ENCODE measurements around the gene DYNLT1. TPM values are rescaled to one million over a fixed set of nuclear protein-coding genes. Genes with fewer than 3 reads are reported as not detected.

The DYNLT1 gene
- polyA plus RNA-seq, 4 donors = 114 to 451 (median 307) TPM

- no peaks in the 10 kb centered on the region for H3K9me3 ChIP-seq (ENCODE audit: control insufficient read depth in 2 of 2, insufficient read depth in 1 of 2, low read depth in 1 of 2, low read length in 1 of 2)
- H3K27me3 ChIP-seq (ENCODE audit: control insufficient read depth in 3 of 3, insufficient read depth in 3 of 3, low read length in 3 of 3) = no peaks in the 10 kb centered on the region
- H3K4me1 ChIP-seq (ENCODE audit: control insufficient read depth in 3 of 3, insufficient read depth in 2 of 3, low read depth in 1 of 3, low read length in 2 of 3) = peaks cover 0 to 13% (median 4%) of the 10 kb centered on the region in 3 donors
- DNase-seq (no peak), FAIRE-seq (no peak)
- H3K27ac ChIP-seq (ENCODE audit: low read depth in 1 of 3, low read length in 2 of 3) = no peak overlapping the region
- 73 to 85% (median 78%) methylated on average over 6 of the region's 6 CpGs for whole genome bisulfite sequencing, 3 donors
- H3K36me3 ChIP-seq (ENCODE audit: control insufficient read depth in 3 of 3, insufficient read depth in 2 of 3, low read depth in 1 of 3, low read length in 3 of 3) = peaks cover 2 to 87% (median 23%) of the 10 kb centered on the region in 3 donors
- no peak overlapping the region for H3K4me3 ChIP-seq (ENCODE audit: low read depth in 1 of 3, low read length in 3 of 3)
Measured at GRCh38 chr6:158626360-158627167, 18.0 kb downstream of the DYNLT1 start.

DNA sequence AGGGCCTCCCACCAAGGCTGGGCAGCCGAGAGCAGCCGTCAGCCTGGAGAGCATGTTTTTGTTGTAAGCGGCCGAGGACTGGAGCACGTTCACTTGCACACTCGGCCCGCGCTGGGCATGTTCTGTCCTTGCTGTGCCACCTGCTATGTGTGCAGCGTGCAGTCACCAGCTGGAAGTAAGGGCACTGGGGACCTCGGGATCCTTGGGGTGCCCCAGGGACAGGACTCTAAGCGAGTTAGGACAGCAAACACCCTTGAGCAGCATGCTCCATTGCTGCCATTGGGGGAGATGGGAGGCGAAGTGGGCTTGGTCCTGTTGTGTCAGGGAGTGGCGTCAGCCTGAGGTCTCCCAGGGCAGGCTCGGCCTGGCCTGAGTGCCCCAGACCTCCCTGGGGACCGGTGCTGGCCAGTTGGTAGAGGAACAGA lies 18.6 kb downstream of the DYNLT1 start:
- H3K27me3 ChIP-seq (ENCODE audit: control insufficient read depth in 3 of 3, insufficient read depth in 3 of 3, low read length in 3 of 3) = no peaks in the 10 kb centered on the region
- FAIRE-seq (no peak), DNase-seq (no peak)
- peaks cover 0 to 6% (median 3%) of the 10 kb centered on the region in 3 donors for H3K4me1 ChIP-seq (ENCODE audit: control insufficient read depth in 3 of 3, insufficient read depth in 2 of 3, low read depth in 1 of 3, low read length in 2 of 3)
- no peak overlapping the region for H3K4me3 ChIP-seq (ENCODE audit: low read depth in 1 of 3, low read length in 3 of 3)
- H3K27ac ChIP-seq (ENCODE audit: low read depth in 1 of 3, low read length in 2 of 3) = no peak overlapping the region
- 90 to 96% (median 94%) methylated on average over 15 of the region's 15 CpGs for WGBS, 3 donors
- H3K9me3 ChIP-seq (ENCODE audit: control insufficient read depth in 2 of 2, insufficient read depth in 1 of 2, low read depth in 1 of 2, low read length in 1 of 2) = no peaks in the 10 kb centered on the region
- peaks cover 3 to 87% (median 27%) of the 10 kb centered on the region in 3 donors for H3K36me3 ChIP-seq (ENCODE audit: control insufficient read depth in 3 of 3, insufficient read depth in 2 of 3, low read depth in 1 of 3, low read length in 3 of 3)

DNA sequence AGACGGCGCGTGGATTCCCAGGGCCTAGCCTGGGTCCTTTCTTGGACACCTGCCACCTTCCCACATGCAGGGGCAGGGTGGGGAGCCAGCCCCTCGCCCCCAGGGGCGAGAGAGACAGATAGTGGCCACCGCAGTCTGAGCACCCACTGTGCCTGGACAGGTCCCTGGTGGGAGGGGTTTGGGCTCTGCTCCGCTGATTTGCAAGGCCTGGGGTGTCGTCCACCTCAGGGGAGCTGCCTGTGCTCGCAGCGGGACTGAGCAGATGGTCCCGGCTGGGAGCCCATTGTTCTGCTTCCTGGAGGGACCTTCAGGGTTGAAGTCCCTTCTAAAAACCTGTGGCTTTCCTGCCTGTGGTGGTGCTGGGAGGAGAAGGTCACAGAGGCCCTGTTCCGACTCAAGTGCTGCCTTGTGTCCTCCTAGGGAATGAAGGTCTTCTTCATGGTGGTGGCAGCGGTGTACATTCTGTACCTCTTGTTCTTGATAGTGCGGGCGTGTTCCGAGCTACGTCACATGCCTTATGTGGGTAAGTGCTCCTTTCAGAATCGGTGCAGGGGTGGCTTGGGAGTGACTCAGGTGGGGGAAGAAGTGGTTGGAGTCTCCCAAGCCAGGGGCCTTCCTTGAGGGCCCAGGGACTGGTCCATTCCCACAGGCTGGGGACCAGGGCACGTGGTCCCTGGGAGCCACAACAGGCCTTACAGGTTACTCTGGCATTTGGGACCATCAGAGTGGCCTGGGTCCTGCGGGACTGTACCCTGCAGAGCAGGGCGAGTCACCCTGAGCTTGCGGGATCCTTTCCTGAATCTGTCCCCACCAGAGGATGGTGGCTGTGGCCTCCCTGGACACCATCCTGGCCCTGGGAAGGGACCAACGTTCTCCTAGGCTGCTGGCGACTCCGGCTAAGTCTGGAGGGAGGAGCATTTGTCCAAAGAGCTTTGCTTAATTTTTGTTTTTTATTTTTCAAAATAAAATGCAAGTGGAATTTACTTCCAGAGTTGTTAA lies 19.6 kb downstream of the DYNLT1 start:
- Histone ChIP-seq H3K4me1 (ENCODE audit: control insufficient read depth in 3 of 3, insufficient read depth in 2 of 3, low read depth in 1 of 3, low read length in 2 of 3) (no peaks in the 10 kb centered on the region), H3K27ac (ENCODE audit: low read depth in 1 of 3, low read length in 2 of 3) (no peak overlapping the region), H3K36me3 (ENCODE audit: control insufficient read depth in 3 of 3, insufficient read depth in 2 of 3, low read depth in 1 of 3, low read length in 3 of 3) (peaks cover 3 to 89% (median 32%) of the 10 kb centered on the region in 3 donors), H3K27me3 (ENCODE audit: control insufficient read depth in 3 of 3, insufficient read depth in 3 of 3, low read length in 3 of 3) (no peaks in the 10 kb centered on the region), H3K4me3 (ENCODE audit: low read depth in 1 of 3, low read length in 3 of 3) (no peak overlapping the region), H3K9me3 (ENCODE audit: control insufficient read depth in 2 of 2, insufficient read depth in 1 of 2, low read depth in 1 of 2, low read length in 1 of 2) (peaks cover 0 to under 1% of the 10 kb centered on the region in 2 donors)
- no peak for DNase-seq
- no peak for FAIRE-seq
- 93 to 94% (median 94%) methylated on average over 25 of the region's 25 CpGs for WGBS, 3 donors

DNA sequence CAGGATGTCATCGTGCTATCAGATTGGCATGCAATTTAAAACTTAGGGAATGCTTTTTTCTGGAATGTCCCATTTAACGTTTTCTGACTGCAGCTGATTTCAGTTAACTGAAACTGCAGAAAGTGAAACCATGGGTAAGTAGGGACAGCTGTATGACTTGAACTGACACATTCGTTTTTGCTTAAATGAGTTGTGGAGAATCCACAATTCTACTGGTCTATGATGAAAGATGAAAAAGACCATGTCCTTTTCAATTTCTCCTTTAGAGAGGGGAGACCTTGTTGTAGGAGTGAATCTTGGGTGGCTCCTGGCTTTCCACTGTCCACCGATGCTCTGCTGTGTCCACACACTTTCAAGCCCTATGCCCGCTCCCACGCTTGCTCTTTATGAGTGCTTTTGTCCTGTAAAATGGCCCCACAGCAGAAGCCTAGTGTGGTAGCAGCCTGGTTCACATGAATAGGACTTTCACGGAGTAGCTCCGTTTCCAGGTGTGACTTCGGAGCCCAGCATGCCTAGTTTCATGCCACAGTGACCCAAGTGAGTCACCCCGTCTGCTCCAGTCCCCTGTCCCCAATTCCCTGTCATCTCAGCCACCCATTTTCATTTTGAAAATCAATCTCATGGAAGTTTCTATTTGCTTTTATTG lies 21.9 kb downstream of the DYNLT1 start:
- peaks cover 0 to 2% of the 10 kb centered on the region in 2 donors for H3K9me3 ChIP-seq (ENCODE audit: control insufficient read depth in 2 of 2, insufficient read depth in 1 of 2, low read depth in 1 of 2, low read length in 1 of 2)
- no peaks in the 10 kb centered on the region for H3K27me3 ChIP-seq (ENCODE audit: control insufficient read depth in 3 of 3, insufficient read depth in 3 of 3, low read length in 3 of 3)
- FAIRE-seq (no peak), DNase-seq (no peak)
- H3K4me3 ChIP-seq (ENCODE audit: low read depth in 1 of 3, low read length in 3 of 3) = no peak overlapping the region
- H3K4me1 ChIP-seq (ENCODE audit: control insufficient read depth in 3 of 3, insufficient read depth in 2 of 3, low read depth in 1 of 3, low read length in 2 of 3) = no peaks in the 10 kb centered on the region
- H3K27ac ChIP-seq (ENCODE audit: low read depth in 1 of 3, low read length in 2 of 3) = no peak overlapping the region
- H3K36me3 ChIP-seq (ENCODE audit: control insufficient read depth in 3 of 3, insufficient read depth in 2 of 3, low read depth in 1 of 3, low read length in 3 of 3) = peaks cover 3 to 74% (median 29%) of the 10 kb centered on the region in 3 donors
- WGBS, 3 donors = 76 to 87% (median 82%) methylated on average over 10 of the region's 10 CpGs

DNA sequence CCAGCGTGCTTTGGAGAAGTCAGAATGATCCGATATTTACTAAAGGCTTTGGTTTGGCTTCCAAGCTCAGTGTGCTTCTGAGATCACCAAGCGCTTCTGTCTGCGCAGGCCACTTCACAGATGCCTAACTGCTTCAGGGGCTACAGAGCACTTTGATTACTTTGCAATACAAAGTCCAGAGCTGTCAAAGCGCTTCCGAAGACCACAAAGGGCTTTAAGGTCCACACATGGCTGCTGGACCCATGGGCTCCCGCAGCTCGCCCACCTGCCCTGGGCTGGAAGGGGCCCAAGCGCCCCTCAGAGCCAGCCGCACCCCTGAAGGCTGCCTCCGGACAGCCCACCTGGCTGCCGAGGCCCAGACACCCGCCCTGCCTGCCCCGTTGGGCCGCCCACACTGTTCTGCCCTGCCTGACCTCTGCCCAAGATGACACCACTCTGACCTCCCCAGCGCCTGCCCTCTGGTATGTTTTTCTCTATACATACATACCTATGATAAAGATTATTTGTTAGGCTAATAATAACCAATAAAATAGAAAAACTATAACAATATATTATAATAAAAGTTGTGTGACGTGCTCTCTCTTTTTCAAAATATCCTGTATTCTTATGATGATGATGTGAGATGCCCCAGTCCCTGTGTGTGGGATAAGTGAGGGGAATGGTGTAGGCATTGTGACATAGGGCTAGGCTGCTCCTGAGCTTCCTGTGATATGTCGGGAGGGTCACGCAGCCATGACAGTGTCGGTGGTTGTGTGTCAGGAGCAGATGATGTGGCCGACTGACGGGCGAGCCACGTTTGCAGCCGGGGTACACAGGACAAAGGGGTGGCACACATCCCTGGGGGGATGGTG lies 22.6 kb downstream of the DYNLT1 start:
- peaks cover 3 to 66% (median 26%) of the 10 kb centered on the region in 3 donors for H3K36me3 ChIP-seq (ENCODE audit: control insufficient read depth in 3 of 3, insufficient read depth in 2 of 3, low read depth in 1 of 3, low read length in 3 of 3)
- no peaks in the 10 kb centered on the region for H3K4me1 ChIP-seq (ENCODE audit: control insufficient read depth in 3 of 3, insufficient read depth in 2 of 3, low read depth in 1 of 3, low read length in 2 of 3)
- no peaks in the 10 kb centered on the region for H3K27me3 ChIP-seq (ENCODE audit: control insufficient read depth in 3 of 3, insufficient read depth in 3 of 3, low read length in 3 of 3)
- no peak overlapping the region for H3K4me3 ChIP-seq (ENCODE audit: low read depth in 1 of 3, low read length in 3 of 3)
- 91 to 94% (median 93%) methylated on average over 25 of the region's 25 CpGs for WGBS, 3 donors
- H3K27ac ChIP-seq (ENCODE audit: low read depth in 1 of 3, low read length in 2 of 3) = no peak overlapping the region
- no peak for DNase-seq
- peaks cover 0 to 2% of the 10 kb centered on the region in 2 donors for H3K9me3 ChIP-seq (ENCODE audit: control insufficient read depth in 2 of 2, insufficient read depth in 1 of 2, low read depth in 1 of 2, low read length in 1 of 2)
- no peak for FAIRE-seq

- DNase-seq (no peak), FAIRE-seq (no peak)
- Histone ChIP-seq H3K4me3 (ENCODE audit: low read depth in 1 of 3, low read length in 3 of 3) (no peak overlapping the region), H3K36me3 (ENCODE audit: control insufficient read depth in 3 of 3, insufficient read depth in 2 of 3, low read depth in 1 of 3, low read length in 3 of 3) (peaks cover 3 to 58% (median 23%) of the 10 kb centered on the region in 3 donors), H3K27me3 (ENCODE audit: control insufficient read depth in 3 of 3, insufficient read depth in 3 of 3, low read length in 3 of 3) (no peaks in the 10 kb centered on the region), H3K27ac (ENCODE audit: low read depth in 1 of 3, low read length in 2 of 3) (no peak overlapping the region), H3K4me1 (ENCODE audit: control insufficient read depth in 3 of 3, insufficient read depth in 2 of 3, low read depth in 1 of 3, low read length in 2 of 3) (no peaks in the 10 kb centered on the region), H3K9me3 (ENCODE audit: control insufficient read depth in 2 of 2, insufficient read depth in 1 of 2, low read depth in 1 of 2, low read length in 1 of 2) (peaks cover 0 to 2% of the 10 kb centered on the region in 2 donors)
- 55 to 83% (median 75%) methylated on average over 13 of the region's 13 CpGs for WGBS, 3 donors
Measured at GRCh38 chr6:158620963-158621693, 23.4 kb downstream of the DYNLT1 start.
